Stimulated activated CD8-positive, alpha-beta memory T cell treated with anti-CD3 and anti-CD28 coated beads, Interleukin-12 subunit alpha, Interleukin-12 subunit beta, amount 100 ng/mL, for 4 hours (primary cell): Measurements from ENCODE around the gene WAC.
A peak's percentile ranks its signal among the peaks of the same experiment; 100 is the strongest.

Experiments
- DNase-seq: peaks from one replicate; pipeline ENCODE4 v3.0.0-alpha.2; 2020; ENCODE audit warnings: low read depth

The WAC gene

DNA sequence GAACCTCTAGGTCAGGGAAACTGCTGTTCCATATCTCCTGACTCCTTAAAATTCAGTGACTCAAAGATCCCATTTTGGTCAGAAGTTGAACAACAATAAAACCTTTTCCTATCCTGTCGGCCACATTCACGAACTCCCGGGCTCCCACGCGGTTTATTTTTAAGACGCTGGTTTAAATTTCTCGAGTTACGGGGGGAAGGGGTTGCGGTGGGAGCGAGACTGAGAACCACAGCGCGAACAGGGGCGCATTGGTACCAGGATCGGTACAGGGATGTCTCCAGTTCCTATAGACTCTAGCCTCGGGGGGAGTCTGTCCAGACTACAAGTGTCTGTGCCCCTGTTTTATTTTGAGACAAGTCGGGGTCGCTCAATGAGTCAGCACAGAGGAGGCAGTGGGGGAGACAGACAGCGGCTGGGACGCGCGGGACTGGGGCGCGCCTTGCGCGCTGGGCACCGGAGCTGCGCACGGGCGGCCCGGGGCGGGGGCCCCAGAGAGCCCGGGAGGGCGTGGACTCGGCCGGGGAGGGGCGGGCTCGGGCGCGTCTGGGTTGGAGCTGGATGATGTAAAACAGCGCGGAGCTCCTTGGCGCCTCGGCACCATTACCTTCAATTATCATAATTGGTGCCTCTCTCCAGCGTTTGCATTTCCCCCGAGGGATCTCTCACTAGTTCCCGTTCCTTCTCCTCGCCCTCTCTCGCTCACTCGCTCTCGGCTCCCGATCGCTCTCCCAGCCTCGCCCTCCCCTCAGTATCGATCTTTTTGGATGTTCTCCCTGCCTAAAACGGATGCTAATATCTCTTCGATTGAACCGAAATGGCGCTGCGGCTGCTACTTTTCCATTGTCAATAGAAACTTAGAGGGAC lies 135.7 kb downstream of the WAC start:
- DNase-seq = peak; percentile 20

DNA sequence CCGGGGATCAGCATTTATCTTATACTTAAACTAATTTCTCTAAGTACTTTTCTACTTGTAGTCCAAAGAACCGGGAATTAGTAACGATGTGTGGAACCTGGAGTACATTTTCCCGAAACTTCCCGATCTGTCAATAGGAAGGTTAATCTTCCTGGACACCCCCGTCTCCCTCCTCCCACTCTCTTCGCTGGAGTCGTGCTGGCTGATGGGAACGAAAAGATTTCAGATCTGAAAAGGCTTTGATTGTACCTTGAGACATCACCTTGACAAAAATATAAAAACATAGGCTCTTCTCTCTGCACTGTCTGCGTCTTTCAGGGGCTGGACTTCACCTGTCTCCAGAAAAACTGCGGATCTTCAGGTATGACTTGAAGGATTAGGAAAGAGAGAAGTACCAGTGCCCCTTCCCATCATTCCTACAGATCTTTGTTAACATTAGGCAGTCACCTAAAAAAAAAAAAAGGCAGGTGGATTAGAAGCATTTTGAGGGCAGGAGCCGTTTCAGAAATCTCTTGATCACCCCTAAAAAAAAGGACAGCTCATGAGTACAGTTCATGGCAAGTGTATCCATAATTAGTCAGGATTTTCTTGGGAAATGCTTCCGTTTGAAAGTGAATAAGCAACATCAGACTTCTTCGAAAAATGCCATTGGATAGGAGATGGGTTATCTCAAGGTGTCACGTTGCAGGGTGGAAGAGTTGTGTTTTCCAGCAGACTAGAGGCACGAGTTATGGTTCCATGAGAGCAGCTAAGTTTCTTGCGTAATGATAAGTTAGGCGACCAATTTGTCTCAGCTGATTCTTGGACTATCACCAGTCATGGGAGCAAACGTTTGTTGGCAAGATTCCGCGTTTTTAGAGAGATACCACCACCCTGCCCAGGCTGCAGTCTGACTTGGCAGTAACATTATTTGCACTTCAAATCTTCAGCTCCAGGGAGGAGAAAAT lies 136.6 kb downstream of the WAC start:
- no peak for DNase-seq
